BLaER1 (cell line): ENCODE results near the gene KLC3.

Experiments
- H3K27ac ChIP-seq: shearing (Covaris generic); formaldehyde crosslinking; 2 replicates; pipeline ENCODE4 v1.8.1; 2022
- H3K27me3 ChIP-seq: shearing (Covaris generic); formaldehyde crosslinking; 2 replicates; pipeline ENCODE4 v1.8.1; 2022
- H3K36me3 ChIP-seq: shearing (Covaris generic); formaldehyde crosslinking; 2 replicates; pipeline ENCODE4 v1.8.1; 2022
- H3K4me1 ChIP-seq: shearing (Covaris generic); formaldehyde crosslinking; 2 replicates; pipeline ENCODE4 v1.8.1; 2022
- H3K4me2 ChIP-seq: shearing (Covaris generic); formaldehyde crosslinking; 2 replicates; pipeline ENCODE4 v1.8.1; 2022
- H3K4me3 ChIP-seq: shearing (Covaris generic); formaldehyde crosslinking; 2 replicates; pipeline ENCODE4 v1.8.1; 2022
- H3K9ac ChIP-seq: shearing (Covaris generic); formaldehyde crosslinking; 2 replicates; pipeline ENCODE4 v1.8.1; 2022
- H3K9me3 ChIP-seq: shearing (Covaris generic); formaldehyde crosslinking; 2 replicates; pipeline ENCODE4 v1.8.1; 2022
- H4K20me1 ChIP-seq: shearing (Covaris generic); formaldehyde crosslinking; 2 replicates; pipeline ENCODE4 v1.8.1; 2022
- Cebpa-rat ChIP-seq: shearing (Covaris generic); IDR thresholded peaks from 2 replicates; pipeline ENCODE4 v1.8.1; 2022

The KLC3 gene

GRCh38 chr19:45368127-45368526 lies 27.6 kb downstream of the KLC3 start:
- Histone ChIP-seq H3K4me1 (peaks cover 41% of the 10 kb centered on the region), H4K20me1 (no peaks in the 10 kb centered on the region), H3K4me2 (no peak overlapping the region; the same call in 1 of the 2 replicates), H3K27me3 (no peaks in the 10 kb centered on the region), H3K4me3 (no peak overlapping the region), H3K27ac (no peak overlapping the region), H3K9ac (no peak overlapping the region), H3K9me3 (no peaks in the 10 kb centered on the region), H3K36me3 (peaks cover 33% of the 10 kb centered on the region)
- TF ChIP-seq Cebpa-rat: no peak

GRCh38 chr19:45368737-45369340 lies 28.3 kb downstream of the KLC3 start:
- no peaks in the 10 kb centered on the region for H4K20me1 ChIP-seq
- H3K4me2 ChIP-seq: peak overlapping the region; percentile 98
- no peak overlapping the region for H3K9ac ChIP-seq
- H3K9me3 ChIP-seq: no peaks in the 10 kb centered on the region
- H3K4me1 ChIP-seq: peaks cover 41% of the 10 kb centered on the region
- peaks cover 26% of the 10 kb centered on the region for H3K36me3 ChIP-seq
- H3K27ac ChIP-seq: no peak overlapping the region
- no peak overlapping the region for H3K4me3 ChIP-seq
- no peak for TF ChIP-seq Cebpa-rat
- no peaks in the 10 kb centered on the region for H3K27me3 ChIP-seq

- Histone ChIP-seq H4K20me1 (no peaks in the 10 kb centered on the region), H3K4me2 (peak within 1 kb of the TSS; percentile 98), H3K36me3 (peaks cover 9% of the 10 kb centered on the region), H3K27me3 (no peaks in the 10 kb centered on the region), H3K9me3 (no peaks in the 10 kb centered on the region), H3K27ac (peak within 1 kb of the TSS; percentile 76), H3K4me1 (peaks cover 41% of the 10 kb centered on the region), H3K4me3 (peak within 1 kb of the TSS; percentile 82), H3K9ac (peak within 1 kb of the TSS; percentile 85)
- no peak for TF ChIP-seq Cebpa-rat
Measured at GRCh38 chr19:45370410-45371204, 30.1 kb downstream of the KLC3 start, which contains the start of gene ERCC2. Gene ERCC2 (minus strand): TSS chr19:45370573. CDS start chr19:45370540, 33 bp downstream.

GRCh38 chr19:45376045-45376724 lies 35.6 kb downstream of the KLC3 start:
- Histone ChIP-seq H3K36me3 (no peaks in the 10 kb centered on the region), H3K4me1 (peaks cover 12% of the 10 kb centered on the region), H3K27me3 (no peaks in the 10 kb centered on the region), H3K4me2 (peak overlapping the region; percentile 37), H4K20me1 (no peaks in the 10 kb centered on the region), H3K4me3 (no peak overlapping the region), H3K9me3 (no peaks in the 10 kb centered on the region), H3K9ac (no peak overlapping the region), H3K27ac (no peak overlapping the region)
- no peak for TF ChIP-seq Cebpa-rat

- H3K27ac ChIP-seq: no peak overlapping the region
- H3K27me3 ChIP-seq: peaks cover 4% of the 10 kb centered on the region
- no peak overlapping the region for H3K9ac ChIP-seq
- H3K4me2 ChIP-seq: no peak overlapping the region
- no peaks in the 10 kb centered on the region for H4K20me1 ChIP-seq
- no peak for TF ChIP-seq Cebpa-rat
- no peaks in the 10 kb centered on the region for H3K9me3 ChIP-seq
- no peaks in the 10 kb centered on the region for H3K36me3 ChIP-seq
- H3K4me3 ChIP-seq: no peak overlapping the region
- peaks cover 9% of the 10 kb centered on the region for H3K4me1 ChIP-seq
Measured at GRCh38 chr19:45380107-45380506, 39.6 kb downstream of the KLC3 start.

GRCh38 chr19:45382426-45382825 lies 41.9 kb downstream of the KLC3 start:
- no peak overlapping the region for H3K4me2 ChIP-seq
- H3K4me1 ChIP-seq: peaks cover 3% of the 10 kb centered on the region
- H3K27ac ChIP-seq: no peak overlapping the region
- no peak overlapping the region for H3K4me3 ChIP-seq
- H3K9me3 ChIP-seq: no peaks in the 10 kb centered on the region
- H3K27me3 ChIP-seq: peaks cover 23% of the 10 kb centered on the region
- no peaks in the 10 kb centered on the region for H4K20me1 ChIP-seq
- TF ChIP-seq Cebpa-rat: no peak
- no peak overlapping the region for H3K9ac ChIP-seq
- no peaks in the 10 kb centered on the region for H3K36me3 ChIP-seq

GRCh38 chr19:45385392-45386221 lies 45.1 kb downstream of the KLC3 start:
- Histone ChIP-seq H3K27ac (no peak overlapping the region), H3K4me3 (no peak overlapping the region), H3K9me3 (no peaks in the 10 kb centered on the region), H3K4me1 (peaks cover 14% of the 10 kb centered on the region), H3K9ac (no peak overlapping the region), H3K36me3 (no peaks in the 10 kb centered on the region), H3K27me3 (peaks cover 23% of the 10 kb centered on the region), H4K20me1 (no peaks in the 10 kb centered on the region), H3K4me2 (no peak overlapping the region)
- TF ChIP-seq Cebpa-rat: no peak

GRCh38 chr19:45391346-45391745 lies 50.8 kb downstream of the KLC3 start:
- H3K9ac ChIP-seq: no peak overlapping the region
- no peaks in the 10 kb centered on the region for H3K9me3 ChIP-seq
- H3K27me3 ChIP-seq: peaks cover 7% of the 10 kb centered on the region; the same call in 1 of the 2 replicates
- TF ChIP-seq Cebpa-rat: no peak
- no peaks in the 10 kb centered on the region; the same call in 1 of the 2 replicates for H3K36me3 ChIP-seq
- H3K4me3 ChIP-seq: no peak overlapping the region
- H3K27ac ChIP-seq: no peak overlapping the region
- no peak overlapping the region for H3K4me2 ChIP-seq
- peaks cover 33% of the 10 kb centered on the region for H3K4me1 ChIP-seq
- peaks cover 3% of the 10 kb centered on the region; the same call in 1 of the 2 replicates for H4K20me1 ChIP-seq
